ENCODE measurements around the gene TRH. TPM values are rescaled to one million over a fixed set of nuclear protein-coding genes. Genes with fewer than 3 reads are reported as not detected.

Gene TRH
- total and polyA plus RNA-seq, 2 of the 8 experiments (the other 6 are each of a cell fraction or from before 2014, with no cell fraction given), result not detected

GRCh38 chr3:129934234-129935123 is 40.0 kb upstream of the TRH start:
- H3K27ac ChIP-seq (ENCODE audit: low read depth, low read length), result no peak overlapping the region
- no peak overlapping the region for H2AK5ac ChIP-seq (ENCODE audit: low read depth, low read length)
- H2BK120ac ChIP-seq (replicated peaks; ENCODE audit: low read depth, low read length), result no peak overlapping the region
- peaks cover 0 to 6% of the 10 kb centered on the region in 2 experiments; a peak in 1 of 4 replicates for H3K9me3 ChIP-seq (ENCODE audit: insufficient read depth in 2 of 2, low read depth in 1 of 2, low read length in 1 of 2)
- no peak overlapping the region for H3K23ac ChIP-seq (ENCODE audit: insufficient read length)
- no peak overlapping the region for H3K56ac ChIP-seq (replicated peaks; ENCODE audit: insufficient read length, low read depth, low read length)
- no peak overlapping the region for H4K5ac ChIP-seq (ENCODE audit: insufficient read length, low read depth, low read length)
- H2BK15ac ChIP-seq (ENCODE audit: low read length), result 0 out of 2 replicates have a peak overlapping the region, but pooled peaks have one; percentile 65
- no peaks in the 10 kb centered on the region for H3K36me3 ChIP-seq (ENCODE audit: control insufficient read depth in 2 of 4, insufficient read depth in 4 of 4, low read length in 3 of 4)
- H4K8ac ChIP-seq (ENCODE audit: extremely low read depth, insufficient read depth, low read length), result peak overlapping the region; percentile 75
- 0 out of 7 replicates have a peak, but pooled peaks cover 0 to 5% (median under 1%) of the 10 kb centered on the region in 4 experiments for H3K27me3 ChIP-seq (replicated peaks in 1 of 4; ENCODE audit: control insufficient read depth in 3 of 4, extremely low read depth in 1 of 4, insufficient read depth in 3 of 4, low read length in 3 of 4)
- H3K4me2 ChIP-seq (ENCODE audit: insufficient read depth in 1 of 2, low read depth in 2 of 2, low read length in 2 of 2), result peak overlapping the region in 1 of 2 experiments; percentile 48; a peak in 2 of 4 replicates
- peak overlapping the region; percentile 95 for H2AFZ ChIP-seq (ENCODE audit: low read length)
- no peaks in the 10 kb centered on the region for H3K23me2 ChIP-seq (ENCODE audit: low read depth, low read length)
- FAIRE-seq (peak; percentile 85), DNase-seq (ENCODE audit: low read depth in 1 of 2, low spot score in 2 of 2) (peak in 1 of 2 experiments; percentile 64)
- no peak overlapping the region for H2BK20ac ChIP-seq (ENCODE audit: low read length)
- peaks cover 0 to 3% (median 0%) of the 10 kb centered on the region in 4 experiments; a peak in 2 of 7 replicates for H3K4me1 ChIP-seq (replicated peaks in 1 of 4; ENCODE audit: control insufficient read depth in 3 of 4, insufficient read depth in 4 of 4, low read length in 3 of 4)
- no peak overlapping the region for H3K18ac ChIP-seq (ENCODE audit: extremely low read depth, low read length)
- POLR2A ChIA-PET (ENCODE audit: partially characterized antibody), result no interaction called here
- no peak overlapping the region for H2BK12ac ChIP-seq (ENCODE audit: low read depth, low read length)
- no peak overlapping the region for H3K14ac ChIP-seq (ENCODE audit: insufficient read length)
- no peak overlapping the region for H4K91ac ChIP-seq (replicated peaks; ENCODE audit: insufficient read length, low read length)
- no peak overlapping the region for H3K9ac ChIP-seq (replicated peaks in 1 of 4; ENCODE audit: extremely low read depth in 1 of 4, low read depth in 3 of 4, low read length in 3 of 4)
- H3K79me1 ChIP-seq (ENCODE audit: low read depth, low read length), result no peaks in the 10 kb centered on the region
- no peak overlapping the region for H3K4ac ChIP-seq (replicated peaks; ENCODE audit: insufficient read length, low read depth, low read length)
- no peaks in the 10 kb centered on the region for H4K20me1 ChIP-seq (replicated peaks in 1 of 2; ENCODE audit: control insufficient read depth in 1 of 2, insufficient read depth in 2 of 2, low read length in 2 of 2)
- H2BK5ac ChIP-seq (ENCODE audit: low read depth, low read length), result no peak overlapping the region
- CTCF ChIA-PET (ENCODE audit: partially characterized antibody), result interaction anchor here (0.8 to 2.7 kb wide), 24 partner anchors 8 to 442 kb away, joined by 3 to 18 read pairs (median 4); no protein-coding TSS in a partner anchor
- WGBS, 2 experiments (ENCODE audit: extremely low coverage in 1 of 2, insufficient coverage in 1 of 2, insufficient read length in 1 of 2, insufficient replicate concordance in 2 of 2, low coverage in 1 of 2, low lambda C conversion rate in 2 of 2, missing lambda C conversion rate in 1 of 2), result 45 to 100% methylated on average over 1 to 20 of the region's 20 CpGs
- no peak overlapping the region; a peak in 1 of 8 replicates for H3K4me3 ChIP-seq (ENCODE audit: extremely low read depth in 1 of 4, insufficient read depth in 2 of 4, low read depth in 3 of 4, low read length in 4 of 4)
- H3K79me2 ChIP-seq (ENCODE audit: control insufficient read depth in 1 of 2, insufficient read depth in 2 of 2, low read length in 2 of 2), result no peaks in the 10 kb centered on the region
- TF ChIP-seq RAD21 (IDR thresholded peaks at IDR 0.05 in 1 of 2, conservative IDR thresholded peaks at IDR 0.05 in 1 of 2; ENCODE audit: low read depth in 2 of 2, low read length in 2 of 2) (peak; percentile 88 to 92), MAFK (IDR thresholded peaks at IDR 0.05; ENCODE audit: low read depth, low read length) (no peak), GTF2F1 (IDR thresholded peaks at IDR 0.05; ENCODE audit: borderline replicate concordance, low read depth, low read length) (no peak), SP2 (IDR thresholded peaks at IDR 0.05; ENCODE audit: low read length) (no peak), TEAD4 (IDR thresholded peaks at IDR 0.05; ENCODE audit: low read depth, low read length) (0 out of 2 replicates have a peak, but pooled peaks have one; percentile 10), SP1 (IDR thresholded peaks at IDR 0.05; ENCODE audit: low read depth, low read length) (no peak), HDAC6 (IDR thresholded peaks at IDR 0.05; ENCODE audit: low read depth, low read length) (no peak)

All from H1 (cell line).